HG02610 (cell line): ENCODE data around the gene PNPLA6.

ENCODE experiments used
- ATAC-seq: cut with Tn5 transposase; IDR thresholded peaks from one replicate; pipeline ENCODE4 v1.9.1; 2021; ENCODE audit warnings: mild to moderate bottlenecking, moderate library complexity; ENCODE audit not compliant: unreplicated experiment

Gene PNPLA6

GRCh38 chr19:7595466-7596133 is 60.1 kb downstream of the PNPLA6 start, which contains the start of gene CAMSAP3:
Gene CAMSAP3 (plus strand): TSS chr19:7595863. CDS start chr19:7596003, 140 bp downstream.
- no peak for ATAC-seq

- no peak for ATAC-seq
Measured at GRCh38 chr19:7596211-7596937, 60.9 kb downstream of the PNPLA6 start.

- ATAC-seq: no peak
Measured at GRCh38 chr19:7597689-7598088, 62.2 kb downstream of the PNPLA6 start.

- no peak for ATAC-seq
Measured at GRCh38 chr19:7598180-7598579, 62.7 kb downstream of the PNPLA6 start.

GRCh38 chr19:7600721-7601120 is 65.2 kb downstream of the PNPLA6 start:
- ATAC-seq: no peak

DNA sequence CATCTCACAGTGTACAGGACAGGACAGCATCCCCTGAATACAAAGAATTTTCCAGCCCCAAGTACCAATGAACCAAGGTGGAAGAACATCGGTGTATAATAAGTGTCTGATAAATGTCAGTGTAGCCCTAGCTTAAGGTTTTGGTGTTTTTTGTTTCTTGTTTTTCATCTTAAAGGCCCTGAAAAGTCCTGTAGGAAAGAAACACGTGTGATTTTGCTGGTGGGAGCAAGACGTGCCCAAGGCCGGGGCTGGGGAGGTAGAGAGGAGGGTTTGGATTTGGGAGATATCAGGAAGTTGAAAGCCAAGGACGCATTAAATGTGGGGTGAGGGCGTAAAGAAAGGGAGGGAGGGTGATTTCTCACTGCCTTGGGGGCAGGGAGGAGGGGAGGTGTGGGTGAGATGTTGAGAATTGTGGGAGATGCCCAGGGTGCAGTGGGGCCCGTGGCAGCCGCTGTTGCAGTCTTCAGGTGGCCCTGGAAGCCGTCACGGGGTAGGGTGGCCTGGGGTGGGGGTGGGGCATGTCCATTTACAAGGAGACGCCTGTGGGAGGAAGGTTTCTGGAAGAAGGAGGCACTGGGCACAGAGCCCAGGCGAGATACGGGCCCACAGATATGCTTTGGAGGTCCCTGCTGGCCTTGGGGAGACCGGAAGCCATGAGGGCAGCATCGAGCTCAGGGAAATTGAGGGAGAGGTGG is 66.9 kb downstream of the PNPLA6 start:
- ATAC-seq: no peak

DNA sequence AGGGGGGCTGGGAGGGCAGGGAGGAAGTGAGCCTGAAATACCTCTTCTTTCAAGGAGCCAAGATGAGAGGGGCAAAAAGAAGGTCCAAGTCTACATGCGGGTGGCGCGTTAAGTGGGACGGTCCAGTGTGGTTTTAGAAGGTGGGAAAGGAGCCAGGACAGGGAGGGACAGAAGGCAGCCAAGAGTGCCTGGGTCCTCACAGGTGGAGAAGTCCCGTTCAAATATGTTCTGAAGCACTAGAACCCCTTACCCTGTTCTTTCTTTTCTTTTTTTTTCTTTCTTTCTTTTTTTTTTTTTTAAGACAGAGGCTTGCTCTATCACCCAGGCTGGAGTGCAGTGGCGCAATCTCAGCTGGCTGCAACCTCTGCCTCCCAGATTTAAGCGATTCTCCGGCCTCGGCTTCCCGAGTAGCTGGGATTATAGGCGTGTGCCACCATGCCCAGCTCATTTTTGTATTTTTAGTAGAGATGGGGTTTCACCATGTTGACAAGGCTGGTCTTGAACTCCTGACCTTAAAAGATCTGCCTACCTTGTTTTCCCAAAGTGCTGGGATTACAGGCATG is 67.5 kb downstream of the PNPLA6 start:
- ATAC-seq: no peak

DNA sequence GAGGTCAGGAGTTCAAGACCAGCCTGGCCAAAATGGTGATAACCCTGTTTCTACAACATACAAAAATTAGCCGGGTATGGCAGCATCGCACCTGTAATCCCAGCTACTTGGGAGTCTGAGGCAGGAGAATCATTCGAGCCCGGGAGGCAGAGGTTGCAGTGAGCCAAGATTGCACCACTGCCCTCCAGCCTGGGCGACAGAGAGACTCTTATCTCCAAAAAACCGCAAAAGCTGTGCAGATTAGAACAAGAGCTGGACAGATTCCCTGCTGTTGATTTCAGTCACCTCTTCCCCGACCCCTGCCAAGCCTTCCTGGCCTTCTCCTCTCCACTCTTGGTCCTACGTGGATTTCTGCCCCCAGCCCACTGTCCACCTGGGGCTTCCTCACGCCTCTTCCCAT is 68.4 kb downstream of the PNPLA6 start:
- no peak for ATAC-seq

DNA sequence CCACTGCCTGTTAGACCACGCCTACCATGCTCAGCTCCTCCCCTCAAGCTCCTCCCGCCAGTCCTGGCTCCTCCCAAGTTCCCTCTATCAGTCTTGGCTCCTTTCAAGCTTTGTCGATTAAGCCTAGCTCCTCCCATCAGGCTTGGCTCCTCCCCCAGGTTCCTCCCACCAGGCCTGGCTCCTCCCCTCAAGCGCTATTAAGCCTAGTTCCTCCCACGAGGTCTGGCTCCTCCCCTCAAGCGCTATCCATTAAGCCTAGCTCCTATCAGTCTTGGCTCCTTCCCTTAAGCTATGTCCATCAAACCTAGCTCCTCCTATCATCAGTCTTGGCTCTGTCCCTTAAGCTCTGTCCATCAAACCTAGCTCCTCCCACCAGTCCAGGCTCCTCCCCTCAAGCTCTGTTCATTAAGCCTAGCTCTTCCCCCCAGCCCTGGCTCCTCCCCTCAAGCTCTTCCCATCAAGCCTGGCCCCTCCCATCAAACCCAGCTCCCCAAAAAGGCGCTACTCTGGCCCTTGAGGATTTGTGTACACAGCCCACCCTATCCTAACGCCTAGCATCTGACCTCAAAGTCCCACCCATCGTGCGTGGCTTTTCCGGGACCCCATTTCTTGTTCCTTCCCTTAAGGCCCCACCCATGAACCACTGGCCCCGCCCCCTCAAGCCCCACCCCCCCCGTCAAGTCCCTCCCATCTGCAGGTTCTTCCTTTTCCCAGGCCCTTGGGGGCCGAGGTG is 70.1 kb downstream of the PNPLA6 start:
- no peak for ATAC-seq

DNA sequence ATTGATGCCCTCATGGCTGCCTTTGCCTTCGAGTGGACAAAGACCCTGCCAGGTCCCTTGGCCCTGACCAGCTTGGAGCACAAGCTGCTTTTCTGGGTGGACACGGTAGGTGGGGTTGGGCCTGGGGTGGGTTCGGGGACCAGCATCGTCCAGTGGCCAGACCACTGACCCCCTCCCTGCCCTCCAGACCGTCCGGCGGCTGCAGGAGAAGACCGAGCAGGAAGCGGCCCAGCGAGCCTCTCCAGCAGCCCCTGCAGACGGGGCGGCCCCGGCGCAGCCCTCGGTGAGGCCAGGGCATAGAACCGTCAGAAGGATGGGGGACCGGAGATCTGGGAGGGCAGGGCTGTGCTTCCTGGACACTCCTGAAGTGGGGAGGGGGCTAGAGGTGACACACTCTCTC is 70.8 kb downstream of the PNPLA6 start:
- no peak for ATAC-seq

DNA sequence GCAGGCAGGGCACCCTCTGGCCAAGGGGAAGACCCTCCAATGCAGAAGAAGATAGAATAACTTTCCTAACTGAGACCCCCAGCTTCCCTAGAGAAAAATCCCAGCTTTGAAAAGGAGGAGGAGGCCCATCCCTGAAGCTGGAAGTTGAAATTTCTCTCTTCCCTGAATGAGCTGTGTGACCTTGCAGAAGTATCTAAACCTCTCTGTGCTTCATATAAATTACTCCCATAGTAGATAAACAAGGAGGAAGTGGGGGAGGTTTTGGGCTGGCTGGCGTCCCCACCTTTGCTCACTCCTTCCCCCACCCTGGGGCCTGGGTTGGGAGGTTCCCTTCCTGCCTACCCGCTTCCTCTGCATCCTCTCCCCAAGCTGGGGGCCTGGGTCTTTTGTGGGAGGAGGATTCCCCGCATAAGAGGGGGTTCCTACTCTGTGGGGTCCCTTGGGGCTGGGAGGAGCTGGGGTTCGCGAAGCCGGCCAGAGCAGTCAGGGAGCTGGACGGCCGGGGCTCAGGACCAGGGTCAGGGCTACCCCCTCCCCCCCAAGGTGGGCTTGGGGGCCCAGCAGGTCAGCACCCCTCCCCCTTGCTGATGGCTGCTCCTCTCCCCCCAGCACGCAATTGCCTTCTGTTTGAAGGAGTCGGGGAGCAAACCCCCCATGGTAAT is 71.8 kb downstream of the PNPLA6 start:
- ATAC-seq: no peak

GRCh38 chr19:7607874-7608560 is 72.5 kb downstream of the PNPLA6 start:
- ATAC-seq: no peak

DNA sequence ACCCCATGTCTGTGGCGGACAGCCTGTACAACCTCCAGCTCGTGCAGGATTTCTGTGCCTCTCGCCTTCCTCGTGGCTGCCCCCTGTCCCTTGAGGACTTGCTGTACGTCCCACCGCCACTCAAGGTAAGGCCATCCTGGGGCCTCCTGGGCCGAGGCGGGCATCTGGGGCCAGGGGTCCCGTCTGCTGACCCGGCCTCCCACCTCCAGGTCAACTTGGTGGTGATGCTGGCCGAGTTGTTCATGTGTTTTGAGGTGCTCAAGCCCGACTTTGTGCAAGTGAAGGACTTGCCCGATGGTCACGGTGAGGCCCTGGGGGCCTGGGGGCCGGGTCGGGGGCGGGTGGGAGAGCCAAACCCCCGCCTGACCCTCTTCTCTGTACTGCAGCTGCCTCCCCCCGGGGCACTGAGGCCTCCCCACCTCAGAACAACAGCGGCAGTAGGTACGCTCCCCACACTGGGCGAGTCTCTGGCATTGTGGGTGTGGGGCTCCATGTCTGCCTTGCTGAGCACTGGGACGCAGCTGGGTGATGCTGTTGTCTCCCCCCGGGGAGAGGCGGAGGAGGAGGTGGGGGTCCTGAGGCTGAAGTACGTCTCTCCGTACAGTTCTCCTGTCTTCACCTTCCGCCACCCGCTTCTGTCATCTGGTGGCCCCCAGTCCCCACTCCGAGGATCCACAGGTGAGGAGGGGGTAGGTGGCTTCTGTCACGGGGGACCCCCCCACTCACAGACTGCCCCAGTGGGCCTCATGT is 75.1 kb downstream of the PNPLA6 start:
- ATAC-seq: no peak
